ENCODE data around the gene MNX1.

Gene MNX1

DNA sequence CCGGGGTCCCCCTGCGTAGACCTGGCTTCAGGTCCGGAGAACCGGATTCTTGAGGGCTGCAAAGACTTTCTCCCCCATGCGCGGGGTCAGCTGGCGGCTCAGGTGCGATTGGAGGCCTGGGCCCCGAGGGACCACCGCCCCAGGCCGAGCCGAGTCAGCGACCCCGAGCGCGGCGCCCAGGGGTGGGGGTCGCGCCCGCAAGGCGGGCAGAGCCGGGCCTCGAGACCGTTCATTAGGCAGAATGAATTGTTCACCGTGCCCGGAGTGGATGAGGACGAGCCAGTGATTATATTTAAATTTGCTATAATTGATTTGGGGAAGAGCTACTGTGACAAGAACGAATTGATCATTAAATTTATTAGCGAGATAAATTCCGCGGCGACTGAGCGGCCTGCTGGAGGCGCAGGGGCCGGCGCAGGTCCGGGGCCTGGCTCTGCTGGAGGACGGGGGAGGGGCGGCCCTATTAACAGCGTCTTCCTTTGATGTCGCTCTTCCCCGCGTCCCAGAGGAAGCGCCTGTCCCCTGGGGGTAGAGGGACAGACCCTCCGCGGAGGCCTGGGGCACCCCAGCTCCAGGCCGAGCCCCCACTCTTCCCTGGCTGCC lies 7.5 kb downstream of the MNX1 start:
- no peak for DNase-seq (ENCODE audit: low read depth in 2 of 2)

DNA sequence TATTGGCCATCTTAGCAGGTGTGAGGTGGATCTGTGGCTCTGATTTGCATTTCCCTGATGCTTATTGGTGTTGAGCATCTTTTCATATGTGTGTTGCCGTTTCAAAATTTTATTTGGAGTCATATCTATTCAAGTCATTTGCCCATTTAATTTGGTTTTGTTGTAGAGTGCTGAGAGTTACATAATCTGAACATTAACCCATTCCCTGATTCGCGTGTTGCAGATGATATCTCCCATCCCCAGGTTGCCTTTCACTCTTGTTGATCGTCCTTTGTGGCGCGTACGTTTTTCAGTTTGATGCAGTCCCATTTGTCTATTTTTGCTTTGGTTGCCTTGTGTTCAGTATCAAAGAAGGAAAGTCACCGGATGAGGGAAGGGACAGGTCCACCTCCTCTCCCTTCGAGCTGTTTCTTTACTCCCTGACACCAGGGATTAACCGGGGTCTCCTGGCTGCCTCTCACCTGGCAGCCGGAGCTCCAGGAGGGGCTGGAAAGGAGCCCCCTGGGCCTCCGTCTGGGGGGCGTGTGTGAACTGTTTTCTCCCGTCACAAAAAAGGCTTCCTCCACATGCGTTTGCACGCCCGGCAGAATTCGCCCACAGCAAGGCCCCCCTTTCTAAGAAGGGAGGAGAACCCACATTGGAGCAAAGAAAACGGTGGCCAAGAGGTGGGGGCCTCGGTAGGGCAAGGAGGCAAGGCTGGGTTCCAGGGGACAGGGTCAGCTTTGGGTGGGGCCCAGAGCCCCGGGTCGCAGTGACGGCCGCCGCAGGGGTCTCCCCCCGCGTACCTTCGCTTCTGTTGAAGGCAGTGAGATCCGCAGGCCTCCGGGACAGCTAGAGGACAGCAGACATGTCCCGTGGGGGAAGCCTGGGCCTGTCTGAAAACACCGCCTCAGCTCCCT lies 8.3 kb downstream of the MNX1 start:
- DNase-seq (ENCODE audit: low read depth in 2 of 2): no peak

DNA sequence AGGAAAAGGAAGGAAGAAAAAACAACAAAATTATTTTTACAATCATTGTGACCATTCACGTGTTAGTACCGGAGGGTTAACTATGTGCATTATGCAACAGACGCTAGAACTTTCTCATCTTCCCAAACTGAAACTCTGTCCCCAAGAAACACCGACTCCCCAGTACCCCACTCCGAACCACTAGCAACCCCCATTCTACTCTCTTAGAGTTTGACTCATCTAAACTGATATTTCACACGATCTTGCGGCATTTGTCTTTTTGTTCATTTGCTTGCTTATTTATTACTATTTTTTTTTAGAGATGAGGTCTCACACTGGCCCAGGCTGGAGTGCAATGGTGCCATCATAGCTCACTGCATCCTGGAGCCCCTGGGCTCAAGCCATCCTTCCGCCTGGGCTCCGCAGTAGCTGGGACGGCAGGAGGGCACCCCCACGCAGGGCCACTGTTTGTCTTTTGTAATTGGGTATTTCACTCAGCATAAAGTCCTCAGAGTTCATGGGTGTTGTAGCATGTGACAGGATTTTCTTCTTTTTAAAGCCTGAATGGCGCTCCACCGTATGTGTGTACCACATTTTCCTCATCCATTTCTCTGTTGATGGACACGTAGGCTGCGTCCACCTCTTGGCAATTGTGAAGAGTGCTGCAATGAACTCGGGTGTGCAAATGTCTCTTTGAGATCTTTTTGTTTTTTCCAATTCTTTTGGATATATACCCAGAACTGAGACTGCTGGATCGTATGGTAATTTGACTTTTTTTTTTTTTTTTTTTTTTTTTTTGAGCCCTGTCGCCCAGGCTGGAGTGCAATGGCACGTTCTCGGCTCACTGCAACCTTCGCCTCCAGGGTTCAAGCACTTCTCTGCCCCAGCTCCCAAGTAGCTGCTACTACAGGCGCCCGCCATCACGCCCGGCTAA lies 9.5 kb downstream of the MNX1 start:
- no peak for DNase-seq (ENCODE audit: low read depth in 2 of 2)

DNA sequence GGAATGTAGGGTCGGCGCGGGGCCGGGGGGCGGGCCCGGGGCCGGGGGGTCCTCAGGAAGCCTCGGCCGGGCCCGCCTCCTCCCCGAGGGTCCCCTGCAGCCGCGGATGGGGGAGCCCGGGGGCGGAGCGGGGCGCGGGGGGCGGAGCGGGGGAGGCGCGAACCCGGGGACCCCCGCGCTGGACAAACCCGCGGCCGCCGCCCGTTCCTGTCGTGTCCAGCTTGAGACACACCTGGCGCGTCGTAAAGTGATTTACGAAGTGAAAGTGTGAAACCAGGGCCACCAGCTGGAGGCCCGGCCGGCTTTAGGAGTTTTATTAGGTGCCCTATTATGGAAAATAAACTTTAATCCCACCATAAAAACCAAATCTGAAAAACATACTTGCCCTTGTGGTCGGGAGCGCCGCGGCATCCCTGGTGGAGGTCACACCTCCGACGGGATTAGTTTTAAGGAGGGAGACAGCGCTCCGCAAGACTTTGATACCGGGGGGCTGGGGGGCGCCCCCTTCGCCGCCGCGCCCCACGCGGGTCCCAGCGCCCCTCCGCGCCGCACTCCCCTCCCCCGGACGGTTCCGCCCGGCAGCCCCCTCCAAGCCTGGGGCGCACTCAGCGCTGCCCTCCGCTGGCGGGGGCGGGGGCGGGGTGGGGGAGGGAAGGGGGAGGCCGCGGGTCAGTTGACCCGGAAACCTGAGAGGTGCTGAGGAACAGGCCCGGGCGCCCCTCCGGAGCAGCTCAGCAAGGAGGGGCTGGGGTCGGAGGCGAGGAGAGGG lies 10.3 kb downstream of the MNX1 start:
- no peak for DNase-seq (ENCODE audit: low read depth in 2 of 2)

DNA sequence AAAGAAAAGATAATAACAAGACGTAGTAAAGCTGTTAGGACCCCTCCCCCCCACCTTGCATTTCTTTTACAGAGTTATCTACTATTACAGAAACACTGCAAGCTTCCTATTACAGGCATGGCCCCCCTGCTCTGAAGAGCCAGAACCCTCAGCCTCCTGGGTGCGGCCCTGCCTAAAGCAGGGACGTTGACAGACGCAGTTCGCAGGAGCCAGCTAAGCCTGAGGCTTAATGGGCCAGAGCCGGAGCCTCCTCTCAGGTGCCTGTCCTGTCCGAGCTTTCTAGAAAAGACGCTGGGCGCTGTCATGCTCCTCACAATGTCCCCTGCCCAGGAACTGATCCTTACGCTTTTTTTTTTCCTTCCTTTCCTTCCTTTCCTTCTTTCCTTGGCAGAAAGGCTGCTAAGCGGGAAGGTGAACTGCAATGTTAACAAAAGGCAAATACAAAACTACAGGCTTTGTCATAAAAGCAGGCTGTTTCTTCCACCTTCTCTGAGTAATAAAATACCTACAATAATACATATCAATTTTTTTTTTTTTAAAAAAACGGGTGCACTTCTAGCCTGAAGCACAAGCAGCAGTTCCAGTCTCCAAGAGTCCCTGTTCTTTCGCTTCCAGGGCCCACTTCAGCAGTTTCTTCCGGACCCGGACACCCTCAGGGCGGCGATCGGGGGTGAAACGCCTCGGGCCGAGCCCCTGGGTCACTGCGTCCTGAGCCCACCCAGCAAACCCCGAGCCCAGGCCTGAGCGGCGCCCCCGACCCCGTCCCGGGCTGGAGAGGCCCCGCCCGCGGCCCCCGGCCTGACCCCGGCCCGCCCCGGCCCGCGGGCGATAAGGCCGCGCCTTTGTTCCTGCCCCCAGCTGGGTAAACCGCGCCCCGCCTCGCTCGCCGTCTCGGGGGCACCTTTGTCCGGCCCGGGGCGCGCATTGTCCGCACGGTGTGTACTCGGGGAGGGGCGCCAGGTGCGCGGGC lies 11.2 kb downstream of the MNX1 start:
- no peak for DNase-seq (ENCODE audit: low read depth in 2 of 2)

DNA sequence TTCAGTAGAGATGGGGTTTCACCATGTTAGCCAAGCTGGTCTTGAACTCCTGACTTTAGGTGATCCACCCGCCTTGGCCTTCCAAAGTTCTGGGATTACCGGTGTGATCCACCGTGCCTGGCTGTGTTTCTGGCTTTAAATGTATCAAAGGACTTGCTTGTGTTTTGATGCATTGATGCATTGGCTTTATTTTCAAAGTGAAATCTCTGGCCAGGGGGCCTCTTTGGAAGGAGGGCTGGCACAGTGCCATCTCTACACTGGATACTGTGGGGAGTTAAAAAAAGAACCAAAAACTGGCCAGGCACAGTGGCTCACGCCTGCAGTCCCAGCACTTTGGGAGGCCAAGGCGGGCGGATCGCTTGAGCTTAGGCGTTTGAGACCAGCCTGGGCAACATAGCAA lies 16.0 kb downstream of the MNX1 start:
- DNase-seq (ENCODE audit: low read depth in 2 of 2): no peak

DNA sequence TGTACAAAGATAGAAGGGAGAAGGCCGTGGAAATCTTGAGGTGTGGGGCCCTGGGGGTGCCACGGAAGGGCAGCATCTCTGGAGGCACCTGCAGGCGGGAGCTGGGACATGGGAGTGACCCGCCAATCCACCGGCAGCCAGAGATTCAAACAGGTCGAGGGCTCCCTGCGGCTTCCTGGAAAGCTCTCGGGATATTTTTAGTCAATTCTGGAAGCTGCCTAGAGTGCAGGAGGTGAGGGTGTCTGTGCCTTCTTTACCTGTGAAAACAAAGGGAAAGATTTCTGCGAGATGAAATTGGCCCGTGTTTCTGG lies 16.6 kb downstream of the MNX1 start:
- no peak for DNase-seq (ENCODE audit: low read depth in 2 of 2)

DNA sequence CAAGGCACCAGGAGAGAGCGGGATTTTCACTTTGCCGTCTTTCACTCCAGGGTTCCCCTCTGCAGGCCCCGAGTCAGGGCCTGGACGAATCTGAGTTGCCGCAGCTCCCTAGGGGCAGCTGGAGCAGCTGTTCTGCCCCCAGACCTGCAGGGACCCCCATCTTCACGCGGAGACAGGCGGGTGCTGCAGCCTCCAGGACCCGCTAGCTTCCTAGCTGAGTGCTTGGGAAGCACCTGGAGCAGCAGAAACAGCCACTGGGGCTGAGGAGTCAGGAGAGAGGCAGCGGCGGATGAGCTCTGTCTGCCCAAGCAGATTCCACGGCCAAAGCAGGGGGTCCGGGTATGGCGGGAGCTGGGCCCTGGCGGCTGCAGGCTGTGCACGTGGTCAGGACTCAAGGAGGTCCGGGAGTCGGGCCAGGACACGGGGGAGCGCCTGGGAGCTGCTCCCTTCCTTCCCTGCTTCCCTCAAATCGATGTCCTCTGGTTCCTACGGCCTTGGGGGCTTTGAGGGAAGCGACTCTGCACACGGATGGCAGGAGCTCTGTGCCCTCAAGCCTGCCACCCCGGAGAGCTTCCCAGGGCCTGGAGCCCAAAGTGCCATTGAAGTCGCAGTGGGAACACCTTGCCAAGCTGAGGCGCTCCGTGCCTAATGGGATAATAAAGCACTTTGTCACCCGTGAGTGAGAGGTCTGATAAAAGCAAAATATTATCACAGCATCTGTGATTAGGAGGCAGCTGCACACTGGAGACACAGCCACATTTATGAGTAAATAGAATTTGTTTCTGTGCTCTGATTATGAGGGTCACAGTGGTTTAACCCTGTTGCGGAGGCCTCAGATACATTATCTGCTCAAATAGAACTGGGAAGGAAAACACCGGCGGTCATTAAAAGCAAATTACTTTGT lies 17.2 kb downstream of the MNX1 start:
- DNase-seq (ENCODE audit: low read depth in 2 of 2): no peak

DNA sequence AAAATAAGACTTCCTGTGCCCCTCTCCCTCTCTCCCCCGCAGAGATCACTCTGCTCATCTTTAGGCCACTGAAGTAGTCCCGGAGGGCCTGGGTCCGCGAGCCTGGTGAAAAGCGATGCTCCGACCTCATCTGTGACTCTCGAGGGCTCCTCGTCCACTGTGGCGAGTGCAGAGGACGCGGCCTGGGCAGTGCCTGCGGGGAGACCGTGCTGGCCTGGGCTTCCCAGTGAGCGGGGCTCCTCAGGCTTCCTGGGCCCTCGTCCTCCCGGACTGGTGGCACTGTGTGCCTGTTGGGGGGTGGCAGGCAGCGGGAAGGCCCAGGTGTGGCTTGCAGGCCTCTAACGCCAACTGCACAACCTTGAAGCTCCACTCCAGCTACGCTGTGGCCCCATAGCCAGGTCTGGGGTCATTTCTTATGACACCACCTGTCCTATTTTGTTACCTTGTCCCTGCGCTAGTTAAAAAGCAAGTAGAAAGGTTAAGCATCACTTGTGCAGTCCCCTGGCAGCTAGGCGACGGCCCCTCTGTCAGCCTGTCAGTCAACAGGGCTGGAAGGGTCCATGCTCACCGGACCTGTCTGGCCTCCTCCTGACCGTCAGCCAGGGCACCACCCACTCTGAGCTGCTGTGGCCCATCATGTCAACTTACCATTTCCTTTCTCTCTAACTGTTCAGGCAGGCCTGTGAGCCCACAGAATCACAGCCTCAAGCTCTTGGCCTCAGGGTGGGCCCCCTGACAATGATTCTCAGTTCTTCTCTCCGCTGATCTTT lies 20.5 kb downstream of the MNX1 start:
- no peak for DNase-seq (ENCODE audit: low read depth in 2 of 2)

DNA sequence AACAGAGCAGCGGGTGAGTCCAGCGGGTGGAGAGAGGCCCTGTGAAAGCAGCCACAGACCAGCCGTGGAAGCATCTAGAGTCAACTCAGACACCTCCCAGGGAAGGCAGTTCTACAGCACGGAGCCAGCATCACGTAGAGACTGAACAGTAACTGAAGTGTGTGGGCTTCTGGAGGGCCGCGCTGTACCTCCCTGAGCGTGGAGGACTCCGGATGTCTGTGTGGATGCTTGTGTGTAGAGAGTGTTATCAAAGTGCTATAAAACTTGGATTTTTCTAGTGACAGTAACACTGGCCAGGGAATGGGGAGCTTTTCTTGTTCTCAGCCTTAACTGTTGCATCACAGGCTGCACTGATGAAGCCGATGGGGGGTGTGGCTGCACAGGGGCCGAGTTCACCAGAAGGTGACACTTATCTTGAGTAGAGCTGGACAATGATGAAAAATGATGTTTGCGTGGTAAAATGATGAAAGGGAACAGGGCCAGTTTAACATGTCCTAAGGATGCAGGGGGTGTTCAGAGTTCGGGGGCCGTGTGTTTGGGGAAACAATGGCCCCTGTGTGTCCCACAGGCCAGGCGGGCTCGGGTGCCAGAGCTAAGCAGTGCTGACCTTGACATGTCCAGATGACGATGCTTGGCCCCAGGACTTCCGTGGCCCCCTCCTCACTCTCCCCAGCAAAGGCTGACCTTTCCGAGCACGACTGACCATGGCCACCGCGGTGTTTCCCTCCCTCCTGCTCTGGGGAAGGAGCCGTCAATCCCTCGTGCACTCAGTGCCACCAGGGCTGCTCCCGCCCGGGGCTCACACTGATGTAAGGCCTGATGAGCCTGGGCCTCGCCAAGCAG lies 21.9 kb downstream of the MNX1 start:
- no peak for DNase-seq (ENCODE audit: low read depth in 2 of 2)

DNA sequence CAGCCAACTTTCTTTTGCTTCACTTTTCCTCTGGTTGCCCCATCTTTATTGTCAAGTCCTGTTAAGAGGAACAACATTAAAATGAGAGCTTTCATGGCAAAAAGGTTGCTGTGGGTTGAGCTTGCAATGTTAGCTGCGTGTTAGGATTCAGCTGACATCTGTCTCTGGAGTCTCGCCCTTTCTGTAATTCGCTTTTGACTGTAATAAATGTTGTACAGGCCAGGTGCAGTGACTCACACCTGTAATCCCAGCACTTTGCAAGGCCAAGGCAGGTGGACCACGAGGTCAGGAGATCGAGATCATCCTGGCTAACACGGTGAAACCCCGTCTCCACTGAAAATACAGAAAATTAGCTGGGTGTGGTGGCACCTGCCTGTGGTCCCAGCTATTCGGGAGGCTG lies 24.1 kb downstream of the MNX1 start:
- DNase-seq (ENCODE audit: low read depth in 2 of 2): no peak

DNA sequence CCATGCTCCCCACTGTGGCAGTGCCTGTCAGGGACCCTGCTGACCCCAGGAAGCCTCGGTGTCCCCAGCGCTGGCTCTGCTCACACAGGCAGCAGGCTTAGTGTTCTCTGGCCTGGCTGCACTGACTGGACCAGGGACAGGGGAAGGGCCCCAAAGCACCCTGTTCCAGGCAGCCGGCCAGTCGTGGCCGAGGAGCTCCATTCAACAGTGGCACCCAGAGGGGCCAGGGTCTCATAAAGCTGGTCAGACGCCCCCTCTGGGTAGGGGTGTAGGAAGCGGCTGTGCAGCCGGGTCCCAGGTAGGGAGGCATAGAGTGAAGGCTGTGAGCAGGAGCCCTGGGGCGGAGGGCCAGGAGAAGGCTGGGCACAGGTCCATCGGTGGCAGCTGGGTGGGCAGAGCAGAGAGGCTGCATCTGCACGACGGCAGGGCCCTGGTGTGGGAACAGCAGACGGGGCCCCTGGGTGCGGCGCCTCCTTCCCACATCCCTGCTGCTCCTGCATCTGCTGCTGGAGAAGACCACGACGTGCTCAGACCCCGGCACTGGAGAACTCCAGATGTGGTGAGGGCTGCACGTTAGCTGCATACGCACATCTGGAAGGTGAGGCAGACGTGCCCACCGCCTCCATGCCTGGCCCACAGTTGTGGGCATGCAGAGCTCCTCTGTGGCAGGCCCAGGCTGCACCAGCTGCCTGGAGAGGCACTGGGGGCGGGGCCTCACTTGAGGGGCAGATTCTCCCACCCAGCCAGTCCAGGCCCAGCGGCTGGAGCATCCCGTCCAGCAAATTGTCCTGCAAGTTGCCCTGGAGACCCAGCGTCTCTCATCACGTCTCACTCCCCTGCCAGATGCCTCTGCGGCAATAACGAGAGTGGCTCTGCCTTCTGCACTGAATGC lies 25.1 kb downstream of the MNX1 start:
- no peak for DNase-seq (ENCODE audit: low read depth in 2 of 2)

DNA sequence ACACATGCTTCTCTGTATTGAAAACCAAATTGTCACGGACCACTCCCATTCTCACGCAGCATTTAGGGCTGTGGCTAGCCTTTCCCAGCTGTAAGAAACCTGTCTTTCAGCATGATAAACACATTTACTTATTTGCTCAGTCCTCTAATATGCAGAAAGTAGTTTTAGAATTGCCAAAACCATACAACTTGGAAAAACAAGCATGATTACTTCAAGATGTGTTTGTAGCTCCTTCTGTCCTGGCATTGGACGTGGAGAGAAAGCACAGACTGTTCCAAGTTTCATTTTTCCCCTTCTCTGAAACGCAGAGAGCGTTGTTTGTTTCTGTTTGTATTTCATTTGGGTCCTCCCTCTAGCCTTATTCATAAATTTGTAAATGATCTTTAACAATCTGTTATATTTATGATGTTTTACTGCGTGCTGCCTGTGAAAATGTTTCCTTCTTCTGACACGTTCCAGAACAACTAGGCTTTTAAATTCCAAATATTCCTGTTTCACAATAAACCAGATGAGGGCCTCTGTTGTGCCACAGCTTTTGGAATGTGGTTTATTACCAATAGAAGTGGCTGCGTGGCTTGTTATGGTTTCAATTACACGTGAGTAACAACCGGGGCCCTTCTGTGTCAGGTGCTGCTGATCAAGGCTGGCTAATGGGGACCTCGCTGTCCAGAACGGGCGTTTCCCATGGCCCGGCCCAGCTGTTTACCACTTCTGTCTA lies 26.1 kb downstream of the MNX1 start:
- DNase-seq (ENCODE audit: low read depth in 2 of 2): no peak

DNA sequence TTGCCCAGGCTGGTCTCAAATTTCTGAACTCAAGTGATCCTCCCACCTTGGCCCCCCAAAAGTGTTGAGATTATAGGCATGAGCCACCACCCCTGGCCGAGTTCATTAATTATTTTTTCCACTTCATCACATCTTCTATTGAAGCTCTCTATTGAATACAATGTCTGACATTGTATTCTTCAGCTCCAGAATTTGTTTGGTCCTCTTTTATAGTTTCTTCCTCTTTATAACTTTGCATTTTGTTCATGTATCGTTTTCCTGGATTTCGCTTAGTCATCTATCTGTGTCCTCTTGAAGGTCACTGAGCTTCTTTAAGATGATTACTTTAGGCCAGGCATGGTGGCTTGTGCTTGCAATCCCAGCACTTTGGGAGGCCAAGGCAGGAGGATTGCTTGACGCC lies 30.8 kb downstream of the MNX1 start:
- no peak for DNase-seq (ENCODE audit: low read depth in 2 of 2)

DNA sequence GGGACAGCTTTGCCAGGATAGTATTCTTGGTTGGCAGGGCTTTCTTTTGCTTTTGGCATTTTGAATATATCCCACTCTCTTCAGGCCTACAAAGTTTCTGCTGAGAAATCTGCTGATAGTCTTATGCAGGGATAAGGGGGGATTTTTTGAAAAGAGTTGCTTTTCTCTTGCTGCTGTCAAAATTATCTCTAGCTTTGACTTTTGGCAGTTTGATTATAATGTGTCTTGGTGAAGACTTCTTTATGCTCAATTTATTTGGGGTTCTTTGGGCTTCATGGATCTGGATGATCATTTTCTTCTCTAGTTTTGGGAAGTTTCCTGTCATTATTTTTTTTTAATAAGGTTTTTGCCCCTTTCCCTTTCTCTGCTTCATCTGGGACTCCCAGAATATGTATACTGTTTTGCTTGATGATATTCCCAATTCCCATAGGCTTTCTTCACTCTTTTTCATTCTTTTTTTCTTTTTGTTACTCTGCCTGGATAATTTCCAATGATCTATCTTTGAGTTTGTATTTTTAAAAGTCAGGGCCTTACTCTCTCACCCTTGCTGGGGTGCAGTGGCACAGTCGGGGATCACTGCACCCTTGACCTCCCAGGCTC lies 31.4 kb downstream of the MNX1 start:
- no peak for DNase-seq (ENCODE audit: low read depth in 2 of 2)

DNA sequence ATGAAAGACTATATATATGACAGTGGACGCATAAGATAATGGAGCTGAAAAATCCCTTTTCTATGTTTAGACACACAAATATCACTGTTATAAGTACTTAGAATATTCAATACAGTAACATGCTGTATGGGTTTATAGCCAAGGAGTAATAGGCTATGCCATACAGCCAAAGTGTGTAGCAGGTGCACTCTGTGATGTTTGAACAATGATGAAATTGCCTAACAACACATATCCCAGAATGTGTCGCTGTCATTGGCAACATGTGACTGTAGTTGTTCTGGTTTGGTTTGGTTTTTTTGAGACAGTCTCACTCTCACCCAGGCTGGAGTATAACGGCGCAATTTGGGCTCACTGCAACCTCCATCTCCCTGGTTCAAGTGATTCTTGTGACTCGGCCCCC lies 34.8 kb downstream of the MNX1 start:
- DNase-seq (ENCODE audit: low read depth in 2 of 2): no peak

Data from stimulated activated CD8-positive, alpha-beta memory T cell treated with anti-CD3 and anti-CD28 coated beads, Interleukin-15, amount 100 ng/mL, for 48 hours (primary cell).